ENCODE results near the gene MEF2D. TPM values are rescaled to one million over a fixed set of nuclear protein-coding genes. Genes with fewer than 3 reads are reported as not detected.

The MEF2D gene
- total RNA-seq, 1 experiment from 2014 or later: 18.7 TPM

- peak; percentile 52 for DNase-seq
- peaks cover 0 to 1% (median 0%) of the 10 kb centered on the region in 3 experiments; a peak in 1 of 7 replicates for H3K36me3 Mint-ChIP-seq (ENCODE audit: insufficient read depth in 1 of 3, low read depth in 3 of 3)
- WGBS (ENCODE audit: extremely low coverage, insufficient read length, low lambda C conversion rate): no CpG with 5 or more reads among the region's 77 CpGs
- H2AK5ac ChIP-seq (ENCODE audit: insufficient read length, low read length): no peak overlapping the region
- H3K9me3 ChIP-seq (ENCODE audit: control insufficient read depth, low read depth, low read length): no peaks in the 10 kb centered on the region
- no peak for TF ChIP-seq CTCF (conservative IDR thresholded peaks at IDR 0.05)
- H3K23me2 ChIP-seq (ENCODE audit: insufficient read length, low read depth, low read length, poor library complexity, severe bottlenecking): no peaks in the 10 kb centered on the region
- H3K23ac ChIP-seq (ENCODE audit: insufficient read length, low read depth, low read length): no peak overlapping the region
- no peak overlapping the region for H3K4ac ChIP-seq (ENCODE audit: low read depth, low read length)
- peaks cover 5% of the 10 kb centered on the region; the same call in 1 of the 2 replicates for H3K4me1 ChIP-seq (ENCODE audit: insufficient read depth, low read length)
- no peak overlapping the region for H2BK12ac ChIP-seq (ENCODE audit: insufficient read length, low read depth, low read length)
- H4K8ac ChIP-seq (replicated peaks; ENCODE audit: insufficient read length, low read depth, low read length): no peak overlapping the region
- H3K27ac ChIP-seq (ENCODE audit: insufficient read length, low read depth, low read length): no peak overlapping the region
- H3K27me3 ChIP-seq (ENCODE audit: insufficient read depth, low read length): peaks cover 96% of the 10 kb centered on the region
- H3K4me2 ChIP-seq (ENCODE audit: insufficient read depth, insufficient read length, low read length): peak overlapping the region; percentile 35
- no peak overlapping the region for H3K56ac ChIP-seq (ENCODE audit: insufficient read length, low read depth, low read length)
- H3K18ac ChIP-seq (ENCODE audit: insufficient read length, low read depth, low read length): no peak overlapping the region
- peaks cover 100% of the 10 kb centered on the region for H3K27me3 Mint-ChIP-seq (ENCODE audit: low read depth)
- H4K5ac ChIP-seq (ENCODE audit: insufficient read length, low read depth, low read length): no peak overlapping the region
- no peak overlapping the region for H2BK5ac ChIP-seq (ENCODE audit: insufficient read length, low read length)
- no peak overlapping the region for H4K91ac ChIP-seq (ENCODE audit: insufficient read length, low read depth, low read length)
- H3K27ac Mint-ChIP-seq: no peak overlapping the region
- H3K9me3 Mint-ChIP-seq: peaks cover 4 to 11% of the 10 kb centered on the region in 2 experiments; a peak in 4 of 5 replicates
- no peak overlapping the region for H2AFZ ChIP-seq (ENCODE audit: low read length)
- H3K4me3 Mint-ChIP-seq: peak overlapping the region; percentile 18 to 77; a peak in 4 of 5 replicates
- no peak overlapping the region for H3K9ac ChIP-seq (ENCODE audit: extremely low read depth, insufficient read length, low read length)
- no peak overlapping the region for H3T11ph ChIP-seq (ENCODE audit: low read length)
- no peak overlapping the region for H2BK120ac ChIP-seq (ENCODE audit: low read depth, low read length, poor library complexity, severe bottlenecking)
- H3K79me1 ChIP-seq (ENCODE audit: insufficient read depth, low read depth, low read length, poor library complexity, severe bottlenecking): no peaks in the 10 kb centered on the region
- no peaks in the 10 kb centered on the region for H4K20me1 ChIP-seq (ENCODE audit: control insufficient read depth, insufficient read depth, insufficient read length)
- no peak overlapping the region for H2BK15ac ChIP-seq (ENCODE audit: low read depth, low read length)
- peaks cover 49 to 69% of the 10 kb centered on the region in 2 experiments for H3K4me1 Mint-ChIP-seq
- no peaks in the 10 kb centered on the region for H3K79me2 ChIP-seq (ENCODE audit: insufficient read depth, low read length)
- no peak overlapping the region for H2BK20ac ChIP-seq (ENCODE audit: low read depth, low read length, poor library complexity, severe bottlenecking)
- no peak overlapping the region for H3K14ac ChIP-seq (ENCODE audit: insufficient read depth, low read length)
These were observed 64.2 kb downstream of the MEF2D start for GRCh38 chr1:156436141-156437036.
